ENCODE measurements around the gene SNAPIN.

Gene SNAPIN

DNA sequence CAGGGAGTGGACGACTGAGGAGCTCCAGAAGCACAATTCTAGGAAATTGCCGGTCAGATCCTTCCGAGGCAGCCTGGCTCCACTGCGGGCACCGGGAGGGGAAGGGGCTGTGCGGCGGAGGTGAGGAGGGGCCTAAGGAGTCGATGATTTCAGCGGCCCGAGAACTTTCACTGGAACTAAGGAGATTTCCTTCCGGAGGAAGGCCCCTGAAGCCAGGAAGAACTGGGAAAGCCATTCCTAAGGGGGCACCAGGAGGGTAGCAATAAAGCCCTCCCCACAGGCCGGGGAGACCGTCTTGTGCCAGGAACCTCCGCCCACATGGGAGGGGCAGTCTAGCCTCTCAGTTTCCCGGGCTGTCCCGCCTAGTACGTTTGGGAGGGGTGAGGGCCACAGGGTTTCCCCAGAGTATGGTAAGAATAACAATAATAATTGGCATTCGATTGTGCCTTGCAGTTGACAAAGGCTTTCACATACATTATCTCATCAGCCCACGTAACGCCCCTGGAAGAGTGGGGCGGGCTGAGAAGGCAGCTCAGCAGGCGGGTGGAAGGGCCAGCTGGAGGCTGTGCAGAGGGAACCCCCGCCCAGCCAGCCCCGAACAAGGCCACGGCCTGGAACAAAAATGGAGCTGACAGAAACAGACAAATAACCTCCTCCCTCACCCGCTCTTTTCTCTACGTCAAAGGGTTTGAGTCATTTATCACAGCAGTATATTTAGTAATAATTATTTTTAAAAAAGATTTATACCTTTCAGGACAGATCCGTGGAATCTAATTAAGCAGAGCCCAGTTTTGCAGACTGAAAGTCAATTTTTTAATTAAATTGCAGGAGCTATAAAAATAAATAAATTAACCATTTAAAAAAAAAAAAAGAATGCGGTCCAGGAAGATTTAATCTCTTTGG is 39.8 kb downstream of the SNAPIN start:
- TF ChIP-seq CTCF (IDR thresholded peaks at IDR 0.05; ENCODE audit: borderline replicate concordance, insufficient read depth, low read depth, low read length) = no peak
- H3K4me3 ChIP-seq (ENCODE audit: low read depth, low read length) = no peak overlapping the region

DNA sequence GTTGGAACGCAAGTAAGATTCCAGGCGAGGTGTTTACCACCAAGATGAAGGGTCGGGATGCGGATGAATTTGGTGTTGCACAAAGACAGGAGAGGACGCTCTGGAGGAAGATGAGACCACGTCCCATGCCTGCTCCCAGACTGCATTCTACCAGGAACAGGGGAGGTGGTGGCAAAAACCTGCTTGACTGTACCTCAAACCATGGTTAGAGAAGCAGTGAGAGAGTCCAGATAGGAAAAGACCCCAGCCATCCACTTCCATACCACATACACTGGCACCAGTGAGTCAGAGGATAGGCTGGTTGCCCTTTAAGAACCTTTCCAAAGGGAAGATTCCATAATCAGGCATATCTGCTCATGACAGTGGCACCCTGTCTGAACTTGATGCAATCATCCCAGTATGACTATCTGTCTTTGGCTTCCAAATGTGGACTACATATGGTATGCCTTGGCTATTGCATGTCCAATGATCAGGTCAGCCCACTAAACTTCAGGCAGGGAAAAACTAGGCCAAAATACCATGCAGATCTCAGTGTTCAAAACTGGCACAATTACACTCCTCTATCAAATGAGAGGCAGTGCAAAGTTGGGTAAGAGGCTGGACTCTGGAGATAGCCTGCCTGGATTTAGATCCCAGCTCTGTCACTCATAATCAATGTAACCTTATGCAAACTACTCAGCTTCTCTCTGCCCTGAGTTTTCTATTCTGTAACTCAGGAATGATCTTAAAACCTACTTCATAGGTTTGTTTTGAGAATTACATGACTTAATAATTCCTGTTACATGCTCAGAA is 40.6 kb downstream of the SNAPIN start:
- no peak overlapping the region for H3K4me3 ChIP-seq (ENCODE audit: low read depth, low read length)

GRCh38 chr1:153699768-153700167 is 41.3 kb downstream of the SNAPIN start:
- no peak for TF ChIP-seq CTCF (IDR thresholded peaks at IDR 0.05; ENCODE audit: borderline replicate concordance, insufficient read depth, low read depth, low read length)
- H3K4me3 ChIP-seq (ENCODE audit: low read depth, low read length) = no peak overlapping the region

More for the DNA sequence above, 40.6 kb downstream of the SNAPIN start:
- no peak for TF ChIP-seq CTCF (IDR thresholded peaks at IDR 0.05; ENCODE audit: borderline replicate concordance, insufficient read depth, low read depth, low read length)

DNA sequence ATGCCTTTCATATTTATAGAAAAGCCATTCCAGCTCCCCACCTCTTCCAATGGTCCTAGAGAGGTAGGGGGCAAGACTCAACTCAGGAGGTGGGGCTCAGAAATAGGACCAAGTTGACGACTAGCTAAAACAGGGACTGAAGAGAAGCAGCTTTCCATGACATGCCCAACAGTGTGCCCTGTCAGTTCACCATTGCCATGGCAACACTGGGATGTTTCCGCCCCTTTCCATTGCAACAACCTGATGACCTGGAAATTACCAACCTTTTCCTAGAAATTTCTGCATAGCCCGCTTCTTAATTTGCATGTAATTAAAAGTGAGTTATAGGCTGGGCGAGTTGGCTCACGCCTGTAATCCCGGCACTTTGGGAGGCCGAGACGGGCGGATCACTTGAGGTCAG is 47.0 kb downstream of the SNAPIN start:
- H3K4me3 ChIP-seq (ENCODE audit: low read depth, low read length) = no peak overlapping the region
- TF ChIP-seq CTCF (IDR thresholded peaks at IDR 0.05; ENCODE audit: borderline replicate concordance, insufficient read depth, low read depth, low read length) = no peak

DNA sequence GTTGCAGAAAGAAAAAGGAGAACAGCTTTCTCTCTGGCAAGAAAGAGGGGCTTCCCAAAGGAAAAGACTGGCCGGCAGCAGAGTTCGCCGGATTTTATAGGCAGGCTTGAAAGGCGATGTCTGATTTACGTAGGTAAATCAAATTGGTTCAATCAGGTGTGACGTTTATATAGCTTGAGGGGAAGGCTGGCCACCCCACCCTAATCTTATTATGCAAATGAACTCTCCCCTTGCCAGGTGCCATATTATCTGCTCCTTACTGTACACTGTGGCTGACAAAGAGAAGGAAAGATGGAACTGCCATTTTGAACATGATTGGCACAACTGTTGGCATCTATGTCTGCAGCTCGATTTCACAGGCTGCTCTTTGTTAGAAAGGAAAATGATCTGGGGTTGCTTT is 52.5 kb downstream of the SNAPIN start:
- no peak overlapping the region for H3K4me3 ChIP-seq (ENCODE audit: low read depth, low read length)
- no peak for TF ChIP-seq CTCF (IDR thresholded peaks at IDR 0.05; ENCODE audit: borderline replicate concordance, insufficient read depth, low read depth, low read length)
